Naive B cell (primary cell): ENCODE measurements around the gene OTOF. TPM values are rescaled to one million over a fixed set of nuclear protein-coding genes. Genes with fewer than 3 reads are reported as not detected.

Experiments
- ATAC-seq, 2 donors: fragments of 150-1000 bp; cut with Tn5 transposase; 2 replicates each; pipeline ENCODE4 v1.10.0; 2021; ENCODE audit warnings: low read depth in 2 of 2, mild to moderate bottlenecking in 2 of 2, moderate library complexity in 2 of 2
- DNase-seq: peaks from one replicate; pipeline ENCODE4 v3.0.0; 2022
- H3K27ac Mint-ChIP-seq, 6 donors: one replicate each; pipeline ENCODE4 v1.8.0; 2020 to 2022; ENCODE audit warnings: mild to moderate bottlenecking in 6 of 6, mixed read lengths in 6 of 6, moderate library complexity in 5 of 6, inconsistent platforms in 2 of 6
- H3K27me3 Mint-ChIP-seq, 3 donors: one replicate each; pipeline ENCODE4 v1.8.0; 2021 to 2022; ENCODE audit warnings: mixed read lengths in 3 of 3, mild to moderate bottlenecking in 1 of 3
- H3K36me3 Mint-ChIP-seq, 2 donors: one replicate each; pipeline ENCODE4 v1.8.0; 2020 to 2022; ENCODE audit warnings: mixed read lengths in 2 of 2, inconsistent platforms in 1 of 2, mild to moderate bottlenecking in 1 of 2
- H3K4me1 Mint-ChIP-seq, 3 donors: one replicate each; pipeline ENCODE4 v1.8.0; 2020 to 2022; ENCODE audit warnings: mixed read lengths in 3 of 3, inconsistent platforms in 1 of 3, mild to moderate bottlenecking in 1 of 3, moderate library complexity in 1 of 3
- H3K4me3 Mint-ChIP-seq, 8 donors: one replicate each; pipeline ENCODE4 v1.8.0; 2020 to 2022; ENCODE audit warnings: mild to moderate bottlenecking in 8 of 8, mixed read lengths in 8 of 8, moderate library complexity in 8 of 8, inconsistent platforms in 2 of 8
- H3K9me3 Mint-ChIP-seq, 7 donors: one replicate each; pipeline ENCODE4 v1.8.0; 2020 to 2022; ENCODE audit warnings: mixed read lengths in 7 of 7, mild to moderate bottlenecking in 5 of 7, inconsistent platforms in 2 of 7, moderate library complexity in 1 of 7
- polyA plus RNA-seq, 6 donors: library from polyadenylated mRNA; unstranded; fragments of 300-500 nt; fragmentation: Illumina TruSeq; gene quantifications; one replicate each; pipeline ENCODE4 v1.2.3, GENCODE V29; 2021; ENCODE audit warnings: low read depth in 6 of 6

Gene OTOF
- polyA plus RNA-seq, 6 donors from 2014 or later = not detected

- Mint-ChIP-seq H3K36me3 (no peaks in the 10 kb centered on the region), H3K4me1 (no peaks in the 10 kb centered on the region), H3K9me3 (peaks cover 0 to 2% (median 0%) of the 10 kb centered on the region in 7 donors), H3K27ac (no peak overlapping the region), H3K4me3 (no peak overlapping the region), H3K27me3 (peaks cover 0 to 15% (median 4%) of the 10 kb centered on the region in 3 donors)
- ATAC-seq (no peak), DNase-seq (no peak)
These were observed 22.8 kb downstream of the OTOF start for GRCh38 chr2:26455037-26455669.

- Mint-ChIP-seq H3K4me3 (no peak overlapping the region), H3K36me3 (no peaks in the 10 kb centered on the region), H3K27me3 (peaks cover 0 to 19% (median 4%) of the 10 kb centered on the region in 3 donors), H3K27ac (no peak overlapping the region), H3K9me3 (peaks cover 0 to 2% (median 0%) of the 10 kb centered on the region in 7 donors), H3K4me1 (no peaks in the 10 kb centered on the region)
- ATAC-seq (no peak), DNase-seq (no peak)
These were observed 23.3 kb downstream of the OTOF start for GRCh38 chr2:26454561-26455001.

GRCh38 chr2:26453421-26454329, 24.2 kb downstream of the OTOF start:
- DNase-seq (no peak), ATAC-seq (no peak)
- H3K27me3 Mint-ChIP-seq = peaks cover 1 to 19% (median 4%) of the 10 kb centered on the region in 3 donors
- H3K36me3 Mint-ChIP-seq = no peaks in the 10 kb centered on the region
- peaks cover 0 to 2% (median 0%) of the 10 kb centered on the region in 7 donors for H3K9me3 Mint-ChIP-seq
- H3K4me1 Mint-ChIP-seq = no peaks in the 10 kb centered on the region
- H3K27ac Mint-ChIP-seq = no peak overlapping the region
- H3K4me3 Mint-ChIP-seq = no peak overlapping the region

GRCh38 chr2:26451700-26452099, 26.2 kb downstream of the OTOF start:
- no peaks in the 10 kb centered on the region for H3K36me3 Mint-ChIP-seq
- DNase-seq = no peak
- H3K4me3 Mint-ChIP-seq = peak overlapping the region in 1 of 8 donors; percentile 47
- H3K9me3 Mint-ChIP-seq = peaks cover 0 to 2% (median 0%) of the 10 kb centered on the region in 7 donors
- no peaks in the 10 kb centered on the region for H3K4me1 Mint-ChIP-seq
- ATAC-seq = no peak
- H3K27ac Mint-ChIP-seq = no peak overlapping the region
- H3K27me3 Mint-ChIP-seq = peaks cover 4 to 19% (median 5%) of the 10 kb centered on the region in 3 donors

- H3K36me3 Mint-ChIP-seq = no peaks in the 10 kb centered on the region
- no peak for DNase-seq
- H3K27ac Mint-ChIP-seq = no peak overlapping the region
- H3K4me1 Mint-ChIP-seq = no peaks in the 10 kb centered on the region
- H3K27me3 Mint-ChIP-seq = peaks cover 4 to 19% (median 5%) of the 10 kb centered on the region in 3 donors
- peaks cover 0 to 2% (median 0%) of the 10 kb centered on the region in 7 donors for H3K9me3 Mint-ChIP-seq
- H3K4me3 Mint-ChIP-seq = peak overlapping the region in 1 of 8 donors; percentile 42
- no peak for ATAC-seq
These were observed 27.8 kb downstream of the OTOF start for GRCh38 chr2:26450031-26450635.

GRCh38 chr2:26449278-26450030, 28.5 kb downstream of the OTOF start:
- Mint-ChIP-seq H3K9me3 (peaks cover 0 to 2% (median 0%) of the 10 kb centered on the region in 7 donors), H3K4me3 (no peak overlapping the region), H3K27ac (no peak overlapping the region), H3K4me1 (no peaks in the 10 kb centered on the region), H3K36me3 (no peaks in the 10 kb centered on the region), H3K27me3 (peaks cover 4 to 19% (median 5%) of the 10 kb centered on the region in 3 donors)
- DNase-seq (no peak), ATAC-seq (no peak)

- no peaks in the 10 kb centered on the region for H3K4me1 Mint-ChIP-seq
These were observed 29.3 kb downstream of the OTOF start for GRCh38 chr2:26448651-26449050.

GRCh38 chr2:26444236-26444635, 33.7 kb downstream of the OTOF start:
- H3K27ac Mint-ChIP-seq = no peak overlapping the region
- H3K9me3 Mint-ChIP-seq = no peaks in the 10 kb centered on the region
- no peaks in the 10 kb centered on the region for H3K36me3 Mint-ChIP-seq
- ATAC-seq (no peak), DNase-seq (no peak)
- peaks cover 0 to 9% (median 2%) of the 10 kb centered on the region in 3 donors for H3K27me3 Mint-ChIP-seq
- H3K4me3 Mint-ChIP-seq = no peak overlapping the region
- H3K4me1 Mint-ChIP-seq = no peaks in the 10 kb centered on the region

More at GRCh38 chr2:26448651-26449050, 29.3 kb downstream of the OTOF start:
- Mint-ChIP-seq H3K9me3 (peaks cover 0 to 2% (median 0%) of the 10 kb centered on the region in 7 donors), H3K4me3 (no peak overlapping the region), H3K36me3 (no peaks in the 10 kb centered on the region), H3K27me3 (peaks cover 4 to 15% (median 5%) of the 10 kb centered on the region in 3 donors), H3K27ac (no peak overlapping the region)
- ATAC-seq (no peak), DNase-seq (no peak)

GRCh38 chr2:26442707-26443106, 35.2 kb downstream of the OTOF start:
- DNase-seq (no peak), ATAC-seq (no peak)
- Mint-ChIP-seq H3K4me1 (no peaks in the 10 kb centered on the region), H3K4me3 (no peak overlapping the region), H3K27ac (no peak overlapping the region), H3K27me3 (peaks cover 0 to 8% (median 8%) of the 10 kb centered on the region in 3 donors), H3K9me3 (no peaks in the 10 kb centered on the region), H3K36me3 (no peaks in the 10 kb centered on the region)

GRCh38 chr2:26442301-26442700, 35.6 kb downstream of the OTOF start:
- Mint-ChIP-seq H3K4me3 (no peak overlapping the region), H3K4me1 (no peaks in the 10 kb centered on the region), H3K9me3 (no peaks in the 10 kb centered on the region), H3K36me3 (no peaks in the 10 kb centered on the region), H3K27me3 (peaks cover 0 to 8% (median 8%) of the 10 kb centered on the region in 3 donors), H3K27ac (no peak overlapping the region)
- DNase-seq (no peak), ATAC-seq (no peak)

GRCh38 chr2:26438926-26439325, 39.0 kb downstream of the OTOF start:
- Mint-ChIP-seq H3K4me3 (no peak overlapping the region), H3K27me3 (peaks cover 0 to 8% (median 8%) of the 10 kb centered on the region in 3 donors), H3K9me3 (no peaks in the 10 kb centered on the region), H3K4me1 (no peaks in the 10 kb centered on the region), H3K27ac (no peak overlapping the region), H3K36me3 (no peaks in the 10 kb centered on the region)
- ATAC-seq (no peak), DNase-seq (no peak)

GRCh38 chr2:26438526-26438925, 39.4 kb downstream of the OTOF start:
- ATAC-seq = no peak
- Mint-ChIP-seq H3K27ac (no peak overlapping the region), H3K4me1 (no peaks in the 10 kb centered on the region), H3K9me3 (no peaks in the 10 kb centered on the region), H3K4me3 (no peak overlapping the region), H3K27me3 (peaks cover 0 to 8% (median 8%) of the 10 kb centered on the region in 3 donors), H3K36me3 (no peaks in the 10 kb centered on the region)
- DNase-seq = no peak

GRCh38 chr2:26435106-26435505, 42.8 kb downstream of the OTOF start:
- Mint-ChIP-seq H3K9me3 (no peaks in the 10 kb centered on the region), H3K27ac (no peak overlapping the region), H3K4me1 (no peaks in the 10 kb centered on the region), H3K36me3 (no peaks in the 10 kb centered on the region), H3K27me3 (peaks cover 0 to 25% (median 13%) of the 10 kb centered on the region in 3 donors), H3K4me3 (no peak overlapping the region)
- DNase-seq = no peak
- no peak for ATAC-seq
